NCI-H1694 treated with DMSO at 0.1 percent for 48 hours (cell line): ENCODE data around the gene OR2W1.

Experiments used
- DNase-seq: peaks from one replicate; lab custom pipeline; 2025; lab: John Stamatoyannopoulos, UW

The OR2W1 gene

DNA sequence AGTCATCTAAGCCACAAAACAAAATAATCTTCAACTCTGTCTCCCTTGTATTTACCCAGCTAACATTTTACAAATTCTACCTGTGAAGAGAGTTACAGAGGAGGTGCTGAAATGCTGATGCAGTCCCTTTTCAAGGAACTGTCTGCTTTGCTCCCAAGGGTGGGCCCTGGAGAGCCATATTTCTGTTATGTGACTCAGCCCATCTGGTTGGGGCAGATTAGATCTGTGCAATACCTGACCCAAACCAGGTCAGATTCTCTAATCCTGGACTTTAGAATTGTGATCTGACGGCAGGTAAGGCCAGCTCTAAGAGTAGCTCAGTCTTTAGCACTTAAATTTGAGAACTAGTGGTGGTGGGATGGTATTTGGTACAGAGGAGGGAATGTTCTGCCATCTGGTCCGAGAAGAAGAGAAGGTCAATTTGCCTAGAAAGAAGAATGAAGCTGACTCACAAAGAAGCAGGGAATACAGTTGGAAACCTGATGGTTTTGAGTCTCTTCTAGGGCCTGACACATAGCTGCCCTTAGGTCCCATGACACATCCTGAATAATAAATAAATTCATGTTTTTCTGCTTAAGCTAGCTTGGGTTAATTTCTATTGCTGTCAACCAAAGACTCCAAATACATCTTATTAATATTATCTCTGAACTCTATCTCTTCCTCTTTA is 48.0 kb downstream of the OR2W1 start:
- DNase-seq: no peak

- no peak for DNase-seq
Measured at GRCh38 chr6:28995093-28995650, 49.8 kb downstream of the OR2W1 start.
